ENCODE results near the gene MDFIC. TPM values are rescaled to one million over a fixed set of nuclear protein-coding genes. Genes with fewer than 3 reads are reported as not detected.

MDFIC gene
- total RNA-seq, 2 donors from 2014 or later: 17.1 to 35.0 TPM

DNA sequence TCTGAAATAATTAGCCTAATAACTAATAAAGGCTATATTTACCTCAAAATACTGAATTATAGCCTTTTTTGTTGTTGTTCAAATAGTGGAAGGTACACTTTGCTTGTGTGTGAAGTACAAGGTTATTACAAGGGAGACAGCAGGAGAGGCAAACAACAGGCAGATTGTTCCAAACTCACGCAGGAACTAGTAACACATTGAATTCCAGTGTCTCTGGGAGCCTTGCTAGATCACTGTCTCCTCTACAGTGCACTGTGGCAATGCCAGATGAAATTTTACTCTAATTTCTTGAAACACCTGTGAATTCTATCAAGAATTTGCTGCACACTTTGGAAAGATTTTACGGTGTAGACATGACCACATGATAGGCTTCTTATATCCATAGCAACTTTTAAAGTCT lies 112.6 kb downstream of the MDFIC start:
- TF ChIP-seq, protein P1, sequence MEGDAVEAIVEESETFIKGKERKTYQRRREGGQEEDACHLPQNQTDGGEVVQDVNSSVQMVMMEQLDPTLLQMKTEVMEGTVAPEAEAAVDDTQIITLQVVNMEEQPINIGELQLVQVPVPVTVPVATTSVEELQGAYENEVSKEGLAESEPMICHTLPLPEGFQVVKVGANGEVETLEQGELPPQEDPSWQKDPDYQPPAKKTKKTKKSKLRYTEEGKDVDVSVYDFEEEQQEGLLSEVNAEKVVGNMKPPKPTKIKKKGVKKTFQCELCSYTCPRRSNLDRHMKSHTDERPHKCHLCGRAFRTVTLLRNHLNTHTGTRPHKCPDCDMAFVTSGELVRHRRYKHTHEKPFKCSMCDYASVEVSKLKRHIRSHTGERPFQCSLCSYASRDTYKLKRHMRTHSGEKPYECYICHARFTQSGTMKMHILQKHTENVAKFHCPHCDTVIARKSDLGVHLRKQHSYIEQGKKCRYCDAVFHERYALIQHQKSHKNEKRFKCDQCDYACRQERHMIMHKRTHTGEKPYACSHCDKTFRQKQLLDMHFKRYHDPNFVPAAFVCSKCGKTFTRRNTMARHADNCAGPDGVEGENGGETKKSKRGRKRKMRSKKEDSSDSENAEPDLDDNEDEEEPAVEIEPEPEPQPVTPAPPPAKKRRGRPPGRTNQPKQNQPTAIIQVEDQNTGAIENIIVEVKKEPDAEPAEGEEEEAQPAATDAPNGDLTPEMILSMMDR (IDR thresholded peaks at IDR 0.05): no peak
- no peaks in the 10 kb centered on the region for H3K4me1 ChIP-seq
- no peak for DNase-seq (ENCODE audit: low spot score)

GRCh38 chr7:115037128-115037802 lies 115.4 kb downstream of the MDFIC start:
- Histone ChIP-seq H3K27me3 (no peaks in the 10 kb centered on the region), H3K9me3 (no peaks in the 10 kb centered on the region), H3K4me1 (no peaks in the 10 kb centered on the region), H3K27ac (no peak overlapping the region), H3K36me3 (no peaks in the 10 kb centered on the region), H3K4me3 (no peak overlapping the region)
- TF ChIP-seq, protein P1 (IDR thresholded peaks at IDR 0.05): no peak
- no peak for DNase-seq (ENCODE audit: low spot score)

More for the DNA sequence above, 112.6 kb downstream of the MDFIC start:
- Histone ChIP-seq H3K27me3 (no peaks in the 10 kb centered on the region), H3K4me3 (no peak overlapping the region), H3K9me3 (no peaks in the 10 kb centered on the region), H3K36me3 (no peaks in the 10 kb centered on the region), H3K27ac (no peak overlapping the region)

- TF ChIP-seq, protein P1 (IDR thresholded peaks at IDR 0.05): no peak
- DNase-seq (ENCODE audit: low spot score): no peak
- Histone ChIP-seq H3K9me3 (no peaks in the 10 kb centered on the region), H3K27me3 (no peaks in the 10 kb centered on the region), H3K36me3 (no peaks in the 10 kb centered on the region), H3K27ac (no peak overlapping the region), H3K4me3 (no peak overlapping the region), H3K4me1 (no peaks in the 10 kb centered on the region)
Observed at GRCh38 chr7:115038158-115038557, 116.3 kb downstream of the MDFIC start.

DNA sequence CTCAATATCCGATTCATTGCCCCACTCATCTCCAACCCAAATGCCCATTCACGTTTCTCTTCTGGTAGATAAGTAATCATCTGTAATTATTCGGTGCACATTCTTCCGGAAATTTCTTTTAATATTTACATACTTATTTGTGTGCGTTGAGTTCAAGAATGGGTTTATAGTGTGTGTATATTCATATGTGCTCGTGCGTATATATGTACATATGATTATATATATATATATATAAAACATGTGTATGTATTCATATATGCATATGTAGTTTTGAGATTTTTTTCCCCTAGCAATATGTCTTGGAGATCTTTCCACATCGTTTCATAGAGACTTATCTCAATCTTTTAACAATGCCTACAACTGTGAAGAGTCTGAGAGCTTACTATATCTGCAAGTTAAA lies 118.2 kb downstream of the MDFIC start:
- no peaks in the 10 kb centered on the region for H3K9me3 ChIP-seq
- H3K4me1 ChIP-seq: no peaks in the 10 kb centered on the region
- no peak overlapping the region for H3K27ac ChIP-seq
- TF ChIP-seq, protein P1 (IDR thresholded peaks at IDR 0.05): no peak
- no peak overlapping the region for H3K4me3 ChIP-seq
- H3K27me3 ChIP-seq: no peaks in the 10 kb centered on the region
- DNase-seq (ENCODE audit: low spot score): no peak
- H3K36me3 ChIP-seq: no peaks in the 10 kb centered on the region

- Histone ChIP-seq H3K4me1 (no peaks in the 10 kb centered on the region), H3K36me3 (no peaks in the 10 kb centered on the region), H3K27me3 (no peaks in the 10 kb centered on the region), H3K4me3 (no peak overlapping the region), H3K27ac (no peak overlapping the region), H3K9me3 (no peaks in the 10 kb centered on the region)
- no peak for DNase-seq (ENCODE audit: low spot score)
- TF ChIP-seq, protein P1 (IDR thresholded peaks at IDR 0.05): no peak
Observed at GRCh38 chr7:115040495-115040894, 118.6 kb downstream of the MDFIC start.

DNA sequence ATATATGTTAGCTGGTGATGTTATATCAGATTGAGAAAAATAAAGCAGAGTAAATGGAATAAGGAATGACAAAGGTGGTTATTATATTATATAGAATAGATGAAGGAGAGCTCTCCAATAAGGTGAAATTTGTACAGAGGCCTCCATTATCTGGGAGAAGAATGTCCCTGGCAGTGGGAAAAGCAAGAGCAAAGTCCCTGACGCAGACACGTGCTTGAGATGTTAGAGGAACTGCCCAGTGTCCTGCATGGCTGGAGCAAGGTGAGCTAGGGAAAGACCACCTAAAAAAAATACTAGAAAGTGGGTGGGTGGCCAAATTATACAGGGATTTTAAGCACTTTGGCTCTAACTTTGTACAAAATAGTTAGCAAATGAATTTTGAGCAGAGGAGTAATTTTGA lies 120.7 kb downstream of the MDFIC start:
- H3K27me3 ChIP-seq: no peaks in the 10 kb centered on the region

More for the DNA sequence above, 120.7 kb downstream of the MDFIC start:
- Histone ChIP-seq H3K36me3 (no peaks in the 10 kb centered on the region), H3K9me3 (no peaks in the 10 kb centered on the region), H3K27ac (no peak overlapping the region), H3K4me3 (no peak overlapping the region), H3K4me1 (no peaks in the 10 kb centered on the region)
- TF ChIP-seq, protein P1 (IDR thresholded peaks at IDR 0.05): no peak
- no peak for DNase-seq (ENCODE audit: low spot score)

Data from right atrium auricular region (tissue), 2 donors.